Activated naive CD8-positive, alpha-beta T cell treated with anti-CD3 and anti-CD28 coated beads for 36 hours (primary cell): ENCODE measurements around the gene SMARCA2. TPM values are rescaled to one million over a fixed set of nuclear protein-coding genes. Genes with fewer than 3 reads are reported as not detected.

Experiments used
- DNase-seq: peaks from one replicate; pipeline ENCODE4 v3.0.0; 2021
- H3K27ac Mint-ChIP-seq: one replicate; pipeline ENCODE4 v1.8.0; 2022; ENCODE audit warnings: mild to moderate bottlenecking, moderate library complexity, mixed read lengths
- H3K27me3 Mint-ChIP-seq: one replicate; pipeline ENCODE4 v1.8.0; 2022; ENCODE audit warnings: mild to moderate bottlenecking, mixed read lengths
- H3K36me3 Mint-ChIP-seq: one replicate; pipeline ENCODE4 v1.8.0; 2021; ENCODE audit warnings: mild to moderate bottlenecking, mixed read lengths
- H3K4me1 Mint-ChIP-seq: one replicate; pipeline ENCODE4 v1.8.0; 2021; ENCODE audit warnings: mixed read lengths
- H3K4me3 Mint-ChIP-seq: one replicate; pipeline ENCODE4 v1.8.0; 2022; ENCODE audit warnings: mild to moderate bottlenecking, moderate library complexity, mixed read lengths
- H3K9me3 Mint-ChIP-seq: one replicate; pipeline ENCODE4 v1.8.0; 2022; ENCODE audit warnings: mixed read lengths
- total RNA-seq, 2 experiments: library from RNA; stranded (reverse); gene quantifications; one replicate each; pipeline ENCODE4 v1.2.3, GENCODE V29; 2021

The SMARCA2 gene
- total RNA-seq, 2 experiments from 2014 or later: 90.0 to 91.5 TPM

DNA sequence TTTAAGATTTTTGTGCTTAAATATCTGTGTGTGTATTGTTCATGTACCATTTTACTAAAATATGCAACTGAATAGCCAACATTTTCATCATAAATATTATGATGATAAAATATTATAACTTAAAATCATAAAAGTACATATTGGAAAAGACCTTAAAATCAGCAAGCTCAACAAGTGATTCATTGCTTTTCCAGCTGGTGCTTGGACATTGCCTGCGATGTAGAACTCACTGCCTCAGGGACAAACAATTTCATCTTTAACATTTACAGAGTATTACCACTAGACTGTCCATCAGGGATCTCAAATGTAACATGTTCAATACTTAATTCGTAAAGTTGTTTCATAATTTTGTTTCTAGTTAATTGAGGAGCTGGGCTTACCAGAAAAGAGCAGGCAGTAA lies 17.5 kb upstream of the SMARCA2 start:
- Mint-ChIP-seq H3K27me3 (no peaks in the 10 kb centered on the region), H3K9me3 (no peaks in the 10 kb centered on the region), H3K4me3 (no peak overlapping the region), H3K4me1 (no peaks in the 10 kb centered on the region), H3K36me3 (peaks cover 2% of the 10 kb centered on the region), H3K27ac (no peak overlapping the region)
- no peak for DNase-seq

GRCh38 chr9:1998111-1998510 lies 17.0 kb upstream of the SMARCA2 start:
- no peaks in the 10 kb centered on the region for H3K27me3 Mint-ChIP-seq
- no peak overlapping the region for H3K27ac Mint-ChIP-seq
- peaks cover under 1% of the 10 kb centered on the region for H3K4me1 Mint-ChIP-seq
- no peaks in the 10 kb centered on the region for H3K9me3 Mint-ChIP-seq
- no peak overlapping the region for H3K4me3 Mint-ChIP-seq
- peaks cover 2% of the 10 kb centered on the region for H3K36me3 Mint-ChIP-seq
- no peak for DNase-seq

- no peak for DNase-seq
- Mint-ChIP-seq H3K4me3 (no peak overlapping the region), H3K27ac (no peak overlapping the region), H3K9me3 (no peaks in the 10 kb centered on the region), H3K36me3 (peaks cover 2% of the 10 kb centered on the region), H3K4me1 (peaks cover 12% of the 10 kb centered on the region), H3K27me3 (no peaks in the 10 kb centered on the region)
Measured at GRCh38 chr9:2000314-2000713, 14.8 kb upstream of the SMARCA2 start.

DNA sequence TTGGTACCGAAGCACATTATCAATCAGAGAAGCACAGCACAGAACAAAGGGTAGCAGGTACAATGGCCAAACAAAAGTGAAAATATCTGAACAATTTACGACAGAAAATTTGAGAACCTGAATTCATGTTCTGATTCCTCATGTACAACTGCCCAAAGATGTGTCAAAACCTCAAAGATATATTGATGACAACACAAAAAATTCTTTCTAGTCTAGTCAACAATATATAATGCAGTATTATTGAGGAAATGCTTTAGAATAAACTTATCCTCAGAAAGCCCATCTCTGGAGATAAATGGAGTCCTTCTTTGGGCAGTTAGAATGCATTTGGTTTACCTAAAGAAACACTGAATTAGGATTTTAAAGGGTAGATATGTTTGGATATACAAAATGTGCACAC lies 6.8 kb upstream of the SMARCA2 start:
- Mint-ChIP-seq H3K36me3 (no peaks in the 10 kb centered on the region), H3K9me3 (no peaks in the 10 kb centered on the region), H3K4me1 (peaks cover 26% of the 10 kb centered on the region), H3K27me3 (no peaks in the 10 kb centered on the region), H3K4me3 (no peak overlapping the region), H3K27ac (no peak overlapping the region)
- no peak for DNase-seq

DNA sequence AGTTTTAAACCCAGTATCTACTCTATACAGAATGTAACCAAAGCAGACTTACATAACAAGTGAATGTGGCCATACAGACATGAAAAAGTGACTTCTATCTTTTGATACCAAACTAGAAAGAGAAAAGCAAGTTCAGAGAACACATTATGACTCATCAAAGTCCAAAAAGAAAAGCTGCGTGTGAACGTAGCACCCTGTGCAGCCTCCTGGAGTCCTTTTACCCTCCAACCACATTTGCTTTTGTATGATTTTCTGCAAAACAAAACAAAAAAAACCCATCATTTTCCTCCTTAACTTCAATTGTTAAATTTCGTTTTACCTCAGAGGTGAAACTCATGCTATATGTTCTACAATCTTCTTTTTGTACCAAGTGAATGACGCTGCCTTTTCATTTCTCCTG lies 2.8 kb upstream of the SMARCA2 start:
- no peaks in the 10 kb centered on the region for H3K9me3 Mint-ChIP-seq
- peak; percentile 15 for DNase-seq
- no peaks in the 10 kb centered on the region for H3K27me3 Mint-ChIP-seq
- H3K27ac Mint-ChIP-seq: peak overlapping the region; percentile 20
- H3K4me3 Mint-ChIP-seq: no peak overlapping the region
- no peaks in the 10 kb centered on the region for H3K36me3 Mint-ChIP-seq
- peaks cover 25% of the 10 kb centered on the region for H3K4me1 Mint-ChIP-seq

DNA sequence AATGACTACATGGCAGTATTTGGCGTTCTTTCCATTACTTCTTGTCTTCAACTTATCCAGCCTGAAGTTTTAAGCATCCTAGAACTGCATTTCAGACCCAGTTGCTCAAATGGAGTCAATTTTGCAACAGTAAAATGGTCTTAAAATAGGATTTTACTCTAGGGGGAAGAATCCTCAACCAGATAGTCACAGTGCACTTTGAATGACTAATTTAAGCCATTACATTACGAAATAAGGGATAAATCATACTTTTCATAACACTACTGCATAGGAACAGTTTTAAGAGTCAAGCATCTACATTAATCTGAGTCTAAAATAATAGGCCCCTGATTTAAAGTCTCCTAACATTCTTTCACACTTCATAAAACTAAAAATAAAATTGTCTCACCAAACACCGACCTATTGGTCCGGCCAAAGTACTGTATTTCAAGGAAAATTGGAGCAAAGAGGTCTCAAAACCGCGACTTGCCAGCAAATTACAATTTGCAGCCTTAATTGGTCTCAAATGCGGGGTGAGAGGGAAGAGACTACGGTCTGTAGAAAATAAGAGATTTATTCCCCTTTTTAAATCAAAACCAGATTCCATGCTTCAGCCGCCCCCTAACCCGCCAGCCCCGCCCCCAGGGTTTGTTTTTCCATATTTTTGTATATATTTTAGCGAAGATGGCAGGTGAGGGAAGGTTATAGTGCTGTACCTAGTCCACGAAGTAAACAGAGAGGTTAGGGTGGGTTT lies 1.2 kb upstream of the SMARCA2 start:
- H3K27ac Mint-ChIP-seq: no peak overlapping the region
- H3K36me3 Mint-ChIP-seq: no peaks in the 10 kb centered on the region
- no peaks in the 10 kb centered on the region for H3K9me3 Mint-ChIP-seq
- H3K4me1 Mint-ChIP-seq: peaks cover 32% of the 10 kb centered on the region
- H3K4me3 Mint-ChIP-seq: peak overlapping the region; percentile 98
- no peaks in the 10 kb centered on the region for H3K27me3 Mint-ChIP-seq
- DNase-seq: no peak

- Mint-ChIP-seq H3K27me3 (no peaks in the 10 kb centered on the region), H3K36me3 (no peaks in the 10 kb centered on the region), H3K4me3 (peak overlapping the region; percentile 98), H3K9me3 (no peaks in the 10 kb centered on the region), H3K4me1 (peaks cover 47% of the 10 kb centered on the region), H3K27ac (peak overlapping the region; percentile 99)
- peak; percentile 61 for DNase-seq
Measured at GRCh38 chr9:2015581-2016407, 647 bp downstream of the SMARCA2 start.

GRCh38 chr9:2016408-2017330 lies 1.5 kb downstream of the SMARCA2 start:
- peak overlapping the region; percentile 94 for H3K27ac Mint-ChIP-seq
- peaks cover 48% of the 10 kb centered on the region for H3K4me1 Mint-ChIP-seq
- H3K27me3 Mint-ChIP-seq: no peaks in the 10 kb centered on the region
- H3K36me3 Mint-ChIP-seq: no peaks in the 10 kb centered on the region
- peak; percentile 53 for DNase-seq
- H3K4me3 Mint-ChIP-seq: peak overlapping the region; percentile 98
- no peaks in the 10 kb centered on the region for H3K9me3 Mint-ChIP-seq

- peak overlapping the region; percentile 94 for H3K27ac Mint-ChIP-seq
- DNase-seq: peak; percentile 75
- H3K36me3 Mint-ChIP-seq: peaks cover 7% of the 10 kb centered on the region
- H3K4me3 Mint-ChIP-seq: peak overlapping the region; percentile 98
- peaks cover 50% of the 10 kb centered on the region for H3K4me1 Mint-ChIP-seq
- H3K27me3 Mint-ChIP-seq: no peaks in the 10 kb centered on the region
- H3K9me3 Mint-ChIP-seq: no peaks in the 10 kb centered on the region
Measured at GRCh38 chr9:2017331-2018161, 2.4 kb downstream of the SMARCA2 start.

- H3K36me3 Mint-ChIP-seq: peaks cover 7% of the 10 kb centered on the region
- peaks cover 52% of the 10 kb centered on the region for H3K4me1 Mint-ChIP-seq
- peak overlapping the region; percentile 94 for H3K27ac Mint-ChIP-seq
- no peaks in the 10 kb centered on the region for H3K27me3 Mint-ChIP-seq
- peak overlapping the region; percentile 98 for H3K4me3 Mint-ChIP-seq
- no peak for DNase-seq
- no peaks in the 10 kb centered on the region for H3K9me3 Mint-ChIP-seq
Measured at GRCh38 chr9:2018162-2018643, 3.1 kb downstream of the SMARCA2 start.

GRCh38 chr9:2018764-2019558 lies 3.8 kb downstream of the SMARCA2 start:
- DNase-seq: peak; percentile 18
- Mint-ChIP-seq H3K36me3 (peaks cover 7% of the 10 kb centered on the region), H3K4me1 (peaks cover 54% of the 10 kb centered on the region), H3K27me3 (no peaks in the 10 kb centered on the region), H3K27ac (peak overlapping the region; percentile 75), H3K9me3 (no peaks in the 10 kb centered on the region), H3K4me3 (peak overlapping the region; percentile 98)

DNA sequence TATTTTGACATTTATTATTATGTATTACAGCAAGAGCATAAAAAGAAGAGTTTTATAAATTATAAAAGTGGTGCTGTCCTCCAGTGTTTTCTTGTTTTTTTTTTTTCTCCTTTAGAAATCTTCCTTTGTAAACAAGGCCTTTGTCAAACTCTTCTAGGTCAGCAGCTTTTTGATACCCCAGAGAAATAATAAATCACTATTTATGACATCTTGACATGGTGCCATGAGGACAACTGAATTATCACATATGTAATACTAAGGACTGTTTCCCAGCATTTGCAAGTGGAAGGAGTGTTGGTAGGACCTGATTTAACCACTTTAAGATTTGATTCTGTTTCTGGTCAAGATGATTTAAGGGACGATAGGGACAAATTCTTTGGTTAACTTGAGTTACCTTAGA lies 4.6 kb downstream of the SMARCA2 start:
- Mint-ChIP-seq H3K36me3 (peaks cover 10% of the 10 kb centered on the region), H3K27ac (no peak overlapping the region), H3K4me3 (no peak overlapping the region), H3K9me3 (no peaks in the 10 kb centered on the region), H3K27me3 (no peaks in the 10 kb centered on the region), H3K4me1 (peaks cover 59% of the 10 kb centered on the region)
- no peak for DNase-seq

DNA sequence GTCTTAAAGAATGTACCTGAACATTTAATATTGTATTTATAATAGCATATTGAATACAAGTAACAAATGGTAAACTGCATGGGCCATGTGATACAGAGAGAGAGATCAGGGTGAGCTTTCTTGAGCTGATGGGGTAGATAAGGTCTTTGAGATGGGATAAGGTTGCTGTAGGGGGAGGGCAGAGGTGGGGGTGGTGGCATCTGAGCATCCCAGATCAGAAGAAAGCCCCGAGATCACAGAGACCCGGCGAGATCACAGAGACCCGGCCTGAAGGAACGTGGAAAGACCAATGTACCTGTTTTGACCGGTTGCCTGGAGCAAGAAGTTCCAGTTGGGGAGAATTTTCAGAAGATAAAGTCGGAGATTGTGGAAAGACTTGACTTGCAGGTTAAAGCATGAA lies 6.6 kb downstream of the SMARCA2 start:
- peaks cover 15% of the 10 kb centered on the region for H3K36me3 Mint-ChIP-seq
- no peaks in the 10 kb centered on the region for H3K27me3 Mint-ChIP-seq
- H3K9me3 Mint-ChIP-seq: no peaks in the 10 kb centered on the region
- peak overlapping the region; percentile 73 for H3K4me3 Mint-ChIP-seq
- H3K27ac Mint-ChIP-seq: peak overlapping the region; percentile 81
- DNase-seq: no peak
- peaks cover 78% of the 10 kb centered on the region for H3K4me1 Mint-ChIP-seq
